Limb (tissue), 2 donors: ENCODE results near the gene CMTM4.
"Not testable (repeated sequence)": the region's sequence is repeated elsewhere in the genome, so short reads cannot be mapped to it uniquely, and the experiment has no call there.

ENCODE experiments used
- DNase-seq, 2 donors: peaks; one replicate each; pipeline ENCODE4 v3.0.0-alpha.2; 2016; ENCODE audit errors: extremely low spot score in 2 of 2

The CMTM4 gene

GRCh38 chr16:66647866-66648265 lies 48.7 kb downstream of the CMTM4 start:
- DNase-seq: no peak

- no peak for DNase-seq
These were observed 55.2 kb downstream of the CMTM4 start for GRCh38 chr16:66641387-66641786.

GRCh38 chr16:66640724-66641314 lies 55.7 kb downstream of the CMTM4 start:
- no peak for DNase-seq

GRCh38 chr16:66639091-66639885 lies 57.3 kb downstream of the CMTM4 start:
- DNase-seq: no peak

GRCh38 chr16:66637806-66638205 lies 58.7 kb downstream of the CMTM4 start:
- DNase-seq: no peak

- DNase-seq: no peak
These were observed 60.3 kb downstream of the CMTM4 start for GRCh38 chr16:66636199-66636598.

GRCh38 chr16:66635406-66635805 lies 61.1 kb downstream of the CMTM4 start:
- DNase-seq: no peak

- DNase-seq: no peak
These were observed 61.9 kb downstream of the CMTM4 start for GRCh38 chr16:66634527-66635196.

- not testable (repeated sequence) for DNase-seq
These were observed 65.0 kb downstream of the CMTM4 start for GRCh38 chr16:66631558-66631957.

- DNase-seq: not testable (repeated sequence)
These were observed 65.8 kb downstream of the CMTM4 start for GRCh38 chr16:66630561-66631260.

- no peak for DNase-seq
These were observed 66.7 kb downstream of the CMTM4 start for GRCh38 chr16:66629856-66630255.

- not testable (repeated sequence) for DNase-seq
These were observed 68.7 kb downstream of the CMTM4 start for GRCh38 chr16:66627611-66628378.

GRCh38 chr16:66623755-66624154 lies 72.8 kb downstream of the CMTM4 start:
- DNase-seq: no peak

GRCh38 chr16:66622863-66623262 lies 73.7 kb downstream of the CMTM4 start:
- DNase-seq: no peak

GRCh38 chr16:66621973-66622372 lies 74.6 kb downstream of the CMTM4 start:
- no peak for DNase-seq

GRCh38 chr16:66620429-66620795 lies 76.1 kb downstream of the CMTM4 start:
- no peak for DNase-seq

GRCh38 chr16:66619534-66620428 lies 76.8 kb downstream of the CMTM4 start:
- no peak for DNase-seq

GRCh38 chr16:66618588-66619375 lies 77.8 kb downstream of the CMTM4 start:
- DNase-seq: no peak

- no peak for DNase-seq
These were observed 78.8 kb downstream of the CMTM4 start for GRCh38 chr16:66617728-66618127.
